ENCODE results near the gene SLC16A5.
A peak's percentile ranks its signal among the peaks of the same experiment; 100 is the strongest.

SLC16A5 gene

DNA sequence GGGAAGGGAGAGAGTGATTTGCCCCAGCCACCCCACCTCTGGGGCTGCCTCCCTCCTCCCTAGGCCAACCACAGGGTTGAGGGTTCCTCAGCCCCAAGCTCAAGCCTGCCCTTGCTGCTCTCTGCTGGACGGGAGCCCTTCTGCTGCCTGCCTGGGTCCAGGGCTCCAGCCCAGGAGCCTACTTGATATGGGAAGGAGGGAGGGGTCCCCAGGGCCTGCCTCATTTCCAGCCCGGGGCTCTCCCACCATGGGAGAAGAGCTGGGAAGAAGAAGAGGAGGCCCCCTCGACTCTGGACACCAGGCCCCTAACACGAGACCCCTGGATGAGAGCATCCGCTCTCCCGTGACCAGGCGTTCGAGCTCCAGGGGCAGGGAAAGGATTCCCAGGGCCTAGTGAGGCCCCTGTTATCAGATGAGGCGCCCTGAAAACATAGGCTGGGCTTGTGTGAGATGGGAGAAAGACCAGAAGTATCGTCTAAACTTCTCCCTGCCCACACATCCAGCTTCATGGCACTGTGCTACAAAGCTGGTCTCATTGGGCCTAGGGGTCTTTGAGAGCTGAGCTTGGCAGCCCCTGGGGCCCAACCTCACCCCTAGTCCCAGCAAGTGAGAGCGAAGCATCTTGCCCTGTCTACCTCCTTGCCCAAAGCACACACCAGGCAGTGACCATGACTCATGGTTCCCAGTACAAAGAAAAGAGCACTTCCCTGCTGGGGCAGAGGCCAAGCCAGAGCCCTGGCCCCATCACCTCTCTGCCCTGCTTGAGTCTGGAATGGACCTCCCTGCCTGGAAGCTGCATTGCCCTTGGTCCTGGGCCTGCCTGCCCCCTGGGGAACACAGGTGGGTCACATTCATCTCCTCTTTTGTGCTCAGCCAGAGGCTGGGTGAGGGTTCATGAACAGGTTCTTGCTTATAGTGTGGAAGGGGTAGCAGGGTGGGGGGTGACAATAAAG lies 987 bp downstream of the SLC16A5 start:
- peak; percentile 20 for DNase-seq

DNA sequence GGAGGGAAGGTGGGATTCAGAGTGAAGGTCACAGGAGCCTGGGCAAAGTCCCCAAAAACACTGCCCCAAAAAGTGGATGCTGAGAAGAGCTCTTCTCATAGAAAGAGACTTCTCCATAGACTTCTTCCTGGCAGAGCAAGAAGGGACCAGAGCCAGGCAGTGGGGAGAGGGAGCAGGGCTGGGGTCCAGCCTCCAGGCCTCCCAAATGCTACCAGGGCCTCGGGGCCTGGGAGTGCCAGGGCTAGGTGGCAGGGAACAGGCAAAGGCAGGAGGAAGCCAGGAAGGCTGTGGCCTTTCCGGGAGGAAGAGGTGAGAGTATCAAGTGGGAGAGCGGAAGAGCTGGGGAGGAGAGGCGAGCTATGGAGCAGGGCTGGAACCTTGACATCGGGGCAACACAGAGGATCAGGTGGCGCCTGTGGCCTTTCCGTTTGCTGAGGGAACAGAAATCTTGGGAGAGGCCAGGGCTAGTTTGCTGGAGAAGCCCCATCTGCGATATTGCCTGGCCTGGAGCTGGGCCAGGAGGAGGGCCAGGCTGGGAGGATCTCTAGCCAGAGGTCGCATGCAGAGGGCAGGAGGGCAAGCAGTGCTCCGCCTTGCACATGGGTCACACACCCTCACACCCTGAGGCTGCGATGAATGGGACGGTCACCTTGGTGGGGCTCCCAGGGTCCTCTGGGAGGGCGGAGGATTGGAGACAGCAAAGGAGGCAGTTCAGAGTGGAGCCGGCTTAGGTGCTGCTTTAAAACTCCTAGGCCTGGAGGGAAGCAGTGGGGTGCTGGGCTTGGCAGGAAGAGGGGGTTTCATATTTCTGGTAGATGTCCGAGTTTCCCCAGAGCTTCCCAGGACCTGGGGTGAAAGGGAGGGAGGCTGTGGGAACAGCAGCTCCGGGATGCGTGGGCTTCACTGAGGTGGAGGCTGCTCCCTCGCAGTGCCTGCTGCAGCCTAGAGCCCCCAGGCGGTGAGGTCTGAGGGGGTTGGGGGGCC lies 3.4 kb downstream of the SLC16A5 start:
- no peak for DNase-seq

DNA sequence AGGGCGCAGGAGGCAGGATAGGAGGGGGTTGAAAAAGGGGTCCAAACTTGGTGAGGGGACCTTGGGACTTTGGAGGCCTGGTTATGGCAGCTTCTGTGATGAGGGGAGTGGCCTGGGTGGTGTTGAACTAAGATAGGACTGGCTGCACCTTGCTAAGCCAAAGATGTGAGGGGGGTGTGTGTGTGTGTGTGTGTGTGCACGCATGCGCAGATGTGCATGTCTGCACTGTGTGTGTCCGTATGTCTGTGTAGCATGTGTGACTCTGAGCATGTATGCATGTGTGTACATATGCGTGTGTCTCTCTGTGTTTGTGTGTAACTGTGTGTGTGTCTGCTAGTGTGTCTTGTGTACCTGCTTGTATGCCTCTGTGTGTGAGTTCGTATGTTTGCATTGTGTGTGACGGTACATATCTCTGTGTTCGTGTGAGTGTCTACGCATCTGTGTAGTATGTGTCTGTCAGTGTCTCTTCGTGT lies 4.1 kb downstream of the SLC16A5 start:
- no peak for DNase-seq

DNA sequence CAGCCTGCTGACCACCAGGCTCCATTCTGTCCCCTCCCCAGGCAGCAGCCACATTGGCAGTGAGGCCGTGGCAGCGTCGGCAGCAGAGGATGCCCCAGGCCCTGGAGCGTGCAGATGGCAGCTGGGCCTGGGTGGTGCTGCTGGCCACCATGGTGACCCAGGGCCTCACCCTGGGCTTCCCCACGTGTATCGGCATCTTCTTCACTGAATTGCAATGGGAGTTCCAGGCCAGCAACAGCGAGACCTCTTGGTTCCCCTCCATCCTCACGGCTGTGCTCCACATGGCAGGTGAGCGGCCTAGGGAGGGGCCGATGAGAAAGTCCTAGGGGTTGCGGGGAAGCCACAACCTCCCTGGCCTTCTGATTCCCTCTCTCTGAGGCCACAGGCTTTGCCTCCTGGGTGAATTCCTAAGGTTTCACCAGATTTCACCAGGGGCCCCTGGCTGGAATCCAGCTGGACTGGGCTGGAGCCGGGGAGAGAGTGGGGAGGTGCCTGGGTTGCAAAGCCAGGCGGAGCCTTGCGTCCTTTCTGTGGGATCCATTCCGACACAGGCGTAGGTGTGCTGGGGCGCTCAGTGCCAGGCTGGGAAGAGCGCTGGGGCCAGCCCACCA lies 5.9 kb downstream of the SLC16A5 start:
- DNase-seq, result no peak

DNA sequence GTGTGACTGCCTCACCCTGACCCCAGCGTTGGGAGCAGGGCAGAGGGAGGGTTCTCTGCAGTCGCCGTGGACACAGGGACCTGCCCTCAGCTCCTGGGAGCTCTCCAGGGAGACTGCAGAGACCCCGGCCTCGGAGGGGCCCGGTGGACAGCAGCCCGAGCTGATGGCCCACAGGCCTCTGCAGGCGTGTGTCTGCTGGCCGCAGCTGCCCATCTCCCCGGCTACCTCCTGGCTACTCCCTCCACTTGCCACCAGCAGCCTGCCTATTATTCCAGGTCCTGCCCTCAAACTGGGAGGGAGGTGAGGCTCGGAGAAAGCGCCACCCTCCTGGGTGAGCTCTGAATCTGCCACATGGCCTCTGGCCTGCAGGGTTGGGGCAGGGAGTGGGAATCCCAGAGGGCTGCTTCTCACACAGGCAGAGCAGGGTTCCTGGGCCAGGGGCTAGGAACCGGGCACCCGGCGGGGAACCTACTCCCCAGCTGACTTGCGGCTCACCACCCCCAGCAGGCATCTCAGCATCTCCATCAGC lies 7.2 kb downstream of the SLC16A5 start:
- no peak for DNase-seq

DNA sequence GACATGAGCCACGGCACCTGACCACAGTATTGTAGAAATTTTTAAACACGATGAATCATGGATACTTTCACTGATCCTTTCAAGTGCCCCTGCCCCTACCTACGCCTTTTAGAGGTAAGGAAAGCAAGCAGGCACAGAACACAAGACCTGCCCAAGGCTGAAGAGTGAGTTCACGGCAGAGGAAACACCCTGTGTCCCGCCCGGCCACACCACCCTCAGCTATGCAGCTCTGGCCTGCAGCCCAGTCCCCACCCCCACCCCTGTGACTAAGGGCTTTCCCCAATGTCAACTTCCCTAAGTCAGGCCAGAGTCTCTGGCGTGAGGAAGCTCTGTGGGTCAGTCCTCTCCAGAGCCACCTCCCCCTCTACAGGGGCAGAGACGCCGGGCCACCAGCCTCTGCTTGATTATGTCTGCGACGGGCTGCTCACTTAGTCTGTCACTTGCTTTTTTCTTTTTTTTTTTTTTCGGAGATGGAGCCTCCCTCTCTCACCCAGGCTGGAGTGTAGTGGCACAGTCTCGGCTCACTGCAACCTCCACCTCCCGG lies 8.4 kb downstream of the SLC16A5 start:
- DNase-seq, result no peak

DNA sequence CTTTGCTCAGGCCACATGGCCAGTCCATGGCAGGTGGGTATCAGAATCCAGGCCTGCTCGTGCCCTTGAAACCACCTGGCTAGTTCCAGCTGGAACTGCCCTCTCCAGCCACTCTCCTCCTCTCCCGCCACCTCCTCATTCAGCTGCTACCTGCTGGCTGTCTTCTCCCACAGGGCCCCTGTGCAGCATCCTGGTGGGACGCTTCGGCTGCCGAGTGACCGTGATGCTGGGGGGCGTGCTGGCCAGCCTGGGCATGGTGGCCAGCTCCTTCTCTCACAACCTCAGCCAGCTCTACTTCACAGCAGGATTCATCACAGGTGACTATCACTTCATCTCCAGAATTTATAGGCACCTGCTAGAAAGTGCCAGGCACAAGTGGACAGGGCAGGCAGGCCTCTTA lies 10.1 kb downstream of the SLC16A5 start:
- DNase-seq, result no peak

DNA sequence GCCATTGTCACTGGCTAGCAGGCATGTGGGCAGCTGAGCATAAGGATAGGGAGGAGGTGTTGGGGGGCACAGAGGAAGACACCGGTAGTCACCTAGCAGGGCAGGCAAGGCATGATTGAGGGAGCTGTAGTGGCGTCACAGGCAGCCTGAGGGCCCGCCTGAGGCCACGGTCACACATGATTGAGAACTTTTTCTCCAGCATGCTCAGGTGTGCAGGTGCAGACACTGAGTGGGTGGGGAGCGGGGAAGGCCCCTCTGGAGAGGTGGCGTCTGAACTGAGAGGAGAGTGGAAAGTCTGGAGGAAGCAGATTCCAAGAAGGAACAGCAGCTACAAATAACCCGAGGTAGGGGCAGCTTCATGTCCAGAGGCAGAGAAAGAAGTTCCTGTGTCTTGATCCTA lies 11.1 kb downstream of the SLC16A5 start:
- no peak for DNase-seq

DNA sequence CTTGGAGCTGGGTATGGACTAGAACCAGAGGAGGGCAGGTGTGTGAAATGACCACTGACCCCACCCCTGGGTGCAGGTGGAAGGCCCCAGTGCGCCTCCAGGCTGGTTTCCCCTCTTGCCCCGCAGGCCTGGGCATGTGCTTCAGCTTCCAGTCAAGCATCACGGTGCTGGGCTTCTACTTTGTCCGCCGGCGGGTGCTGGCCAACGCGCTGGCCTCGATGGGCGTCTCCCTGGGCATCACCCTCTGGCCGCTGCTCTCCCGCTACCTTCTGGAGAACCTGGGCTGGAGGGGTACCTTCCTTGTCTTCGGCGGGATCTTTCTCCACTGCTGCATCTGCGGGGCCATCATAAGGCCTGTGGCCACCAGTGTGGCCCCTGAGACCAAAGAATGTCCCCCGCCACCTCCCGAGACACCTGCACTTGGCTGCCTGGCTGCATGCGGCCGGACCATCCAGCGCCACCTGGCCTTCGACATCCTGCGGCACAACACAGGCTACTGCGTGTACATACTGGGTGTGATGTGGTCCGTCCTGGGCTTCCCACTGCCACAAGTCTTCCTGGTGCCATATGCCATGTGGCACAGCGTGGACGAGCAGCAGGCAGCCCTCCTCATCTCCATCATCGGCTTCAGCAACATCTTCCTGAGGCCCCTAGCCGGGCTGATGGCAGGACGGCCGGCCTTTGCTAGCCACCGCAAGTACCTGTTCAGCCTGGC lies 12.3 kb downstream of the SLC16A5 start:
- no peak for DNase-seq

DNA sequence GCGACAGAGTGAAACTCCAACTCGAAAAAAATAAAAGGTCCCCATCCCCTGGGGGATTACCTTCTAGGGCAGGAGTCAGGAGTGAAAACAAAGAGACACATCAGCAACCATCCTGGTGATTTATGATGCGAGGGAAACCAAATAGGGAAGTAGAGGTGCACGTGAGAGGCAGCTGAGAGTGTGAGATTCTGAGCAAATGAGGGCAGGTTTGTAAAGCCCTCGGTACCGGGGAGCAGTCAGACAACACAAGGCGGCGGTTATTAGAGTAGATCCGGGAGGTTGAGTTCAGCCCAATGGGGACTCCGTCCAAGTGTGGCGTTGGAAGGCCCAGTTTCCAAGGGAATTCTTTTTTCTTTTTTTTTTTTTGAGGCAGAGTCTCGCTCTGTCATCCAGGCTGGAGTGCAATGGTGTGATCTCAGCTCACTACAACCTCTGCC lies 14.6 kb downstream of the SLC16A5 start:
- no peak for DNase-seq

DNA sequence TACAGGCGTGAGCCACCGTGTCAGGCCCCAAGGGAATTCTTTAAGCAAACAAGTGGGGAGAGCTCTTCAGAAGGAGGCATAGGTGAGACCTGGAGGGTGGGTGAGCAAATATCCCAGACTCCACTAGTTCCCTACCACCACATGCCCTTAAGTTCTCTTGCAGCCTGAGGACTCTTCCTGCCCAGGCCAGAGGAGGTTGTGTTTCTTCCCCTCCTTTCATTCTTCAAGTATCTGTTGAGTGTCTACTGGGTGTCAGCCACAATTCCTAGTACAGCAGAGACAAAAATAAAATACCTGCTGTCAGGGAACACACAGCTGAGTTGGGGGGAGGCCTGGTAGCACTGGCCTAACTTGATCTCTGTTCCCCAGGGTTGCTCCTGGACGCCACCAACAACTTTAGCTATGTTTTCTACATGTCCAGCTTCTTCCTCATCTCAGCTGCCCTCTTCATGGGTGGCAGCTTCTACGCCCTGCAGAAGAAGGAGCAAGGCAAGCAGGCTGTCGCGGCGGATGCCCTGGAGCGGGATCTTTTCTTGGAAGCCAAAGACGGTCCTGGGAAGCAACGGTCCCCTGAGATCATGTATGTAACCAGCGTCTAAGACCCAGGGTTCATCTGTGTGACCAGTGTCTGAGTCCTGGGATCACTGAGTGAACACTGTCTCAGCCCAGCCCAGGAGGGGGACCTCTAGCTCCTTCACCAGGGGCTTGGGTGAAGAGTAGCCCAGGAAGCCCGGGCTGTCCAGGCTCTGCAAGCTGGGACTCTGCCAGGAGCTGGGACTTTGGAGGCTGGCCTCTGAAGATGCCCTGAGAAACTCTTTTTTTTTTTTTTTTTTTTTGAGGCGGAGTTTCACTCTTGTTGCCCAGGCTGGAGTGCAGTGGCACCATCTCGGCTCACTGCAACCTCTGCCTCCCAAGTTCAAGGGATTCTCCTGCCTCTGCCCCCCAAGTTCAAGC lies 16.1 kb downstream of the SLC16A5 start:
- DNase-seq, result no peak

DNA sequence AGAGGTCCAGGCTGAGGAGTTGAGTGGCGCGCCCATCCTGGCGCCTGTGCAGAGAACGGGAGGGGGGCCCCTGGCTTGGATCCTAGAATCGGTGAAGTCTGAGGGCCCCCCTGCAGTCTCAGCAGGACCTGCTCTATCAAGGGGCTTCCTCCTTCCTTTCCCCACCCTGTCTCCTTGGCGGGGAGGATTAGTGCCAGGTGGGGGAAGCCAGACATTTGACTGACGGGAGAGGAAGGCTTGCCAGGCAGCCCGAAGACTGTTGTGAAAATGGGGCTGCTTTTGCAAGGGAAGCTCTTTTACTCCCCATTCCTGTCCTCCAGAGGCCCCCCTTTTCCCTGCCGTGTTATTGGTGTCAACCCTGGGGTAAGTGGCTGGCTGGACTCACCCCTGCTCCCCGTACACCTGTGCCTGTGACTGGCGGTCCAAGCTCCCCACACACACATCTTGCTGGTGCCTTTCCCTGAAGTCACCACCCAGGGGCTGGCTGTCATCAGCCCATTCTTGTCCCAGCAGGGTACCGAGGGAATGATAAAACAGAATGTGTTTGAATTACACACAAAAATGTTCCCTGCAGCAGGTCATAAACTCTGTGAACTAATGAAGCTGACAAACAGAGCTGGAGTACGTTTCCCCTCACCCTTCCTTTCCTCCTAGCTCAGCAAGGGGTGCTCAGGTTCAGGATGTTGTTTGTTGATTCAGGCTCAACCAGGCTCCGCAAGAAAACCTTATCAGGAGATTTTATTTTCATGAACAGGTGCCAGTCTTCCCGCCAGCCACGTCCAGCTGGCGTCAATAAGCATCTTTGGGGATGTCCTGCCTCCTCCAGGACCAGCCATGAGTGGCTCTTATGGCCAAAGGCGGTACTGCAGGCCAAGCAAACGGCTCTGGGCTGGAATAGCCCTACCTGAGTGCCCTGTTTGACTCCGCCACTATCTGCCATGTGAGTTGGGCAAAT lies 17.6 kb downstream of the SLC16A5 start:
- peak; percentile 57 for DNase-seq

DNA sequence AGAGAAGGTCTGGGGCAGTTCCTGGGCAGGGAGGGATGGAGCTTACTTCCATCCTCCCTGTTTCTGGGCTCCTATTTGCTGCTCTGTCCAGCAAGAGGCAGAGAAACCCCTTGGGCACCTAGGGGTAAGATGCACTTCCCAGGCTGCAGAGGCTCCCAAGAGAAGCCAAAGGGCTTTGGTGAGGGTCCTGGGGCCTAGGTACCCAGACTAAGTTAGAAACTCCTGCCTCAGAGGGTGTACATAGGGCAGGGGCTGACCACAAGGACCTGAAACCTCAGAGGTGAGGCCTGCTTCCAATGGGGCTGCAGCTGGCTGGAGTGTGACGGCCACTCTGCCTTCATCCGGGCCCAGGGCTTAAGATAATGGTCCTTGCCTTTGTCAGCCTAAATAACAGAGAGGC lies 20.4 kb downstream of the SLC16A5 start:
- no peak for DNase-seq

DNA sequence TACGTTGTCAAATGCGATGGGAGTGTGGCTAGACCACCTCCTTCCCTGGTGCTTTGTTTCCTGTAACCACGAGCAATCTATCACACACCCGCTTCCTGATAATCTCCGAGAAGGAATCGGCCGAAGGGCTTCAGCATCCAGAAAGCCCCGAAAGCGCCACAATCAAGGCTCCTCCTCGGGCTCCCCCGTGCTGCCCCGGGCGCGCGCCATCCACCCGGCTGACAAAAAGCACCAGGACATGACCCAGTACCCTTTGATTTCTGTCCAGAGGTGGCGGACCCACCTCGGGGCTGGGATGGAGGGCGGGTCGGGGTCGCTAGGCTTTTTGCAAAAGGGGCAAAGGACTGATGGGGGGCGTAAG lies 21.3 kb downstream of the SLC16A5 start:
- no peak for DNase-seq

DNA sequence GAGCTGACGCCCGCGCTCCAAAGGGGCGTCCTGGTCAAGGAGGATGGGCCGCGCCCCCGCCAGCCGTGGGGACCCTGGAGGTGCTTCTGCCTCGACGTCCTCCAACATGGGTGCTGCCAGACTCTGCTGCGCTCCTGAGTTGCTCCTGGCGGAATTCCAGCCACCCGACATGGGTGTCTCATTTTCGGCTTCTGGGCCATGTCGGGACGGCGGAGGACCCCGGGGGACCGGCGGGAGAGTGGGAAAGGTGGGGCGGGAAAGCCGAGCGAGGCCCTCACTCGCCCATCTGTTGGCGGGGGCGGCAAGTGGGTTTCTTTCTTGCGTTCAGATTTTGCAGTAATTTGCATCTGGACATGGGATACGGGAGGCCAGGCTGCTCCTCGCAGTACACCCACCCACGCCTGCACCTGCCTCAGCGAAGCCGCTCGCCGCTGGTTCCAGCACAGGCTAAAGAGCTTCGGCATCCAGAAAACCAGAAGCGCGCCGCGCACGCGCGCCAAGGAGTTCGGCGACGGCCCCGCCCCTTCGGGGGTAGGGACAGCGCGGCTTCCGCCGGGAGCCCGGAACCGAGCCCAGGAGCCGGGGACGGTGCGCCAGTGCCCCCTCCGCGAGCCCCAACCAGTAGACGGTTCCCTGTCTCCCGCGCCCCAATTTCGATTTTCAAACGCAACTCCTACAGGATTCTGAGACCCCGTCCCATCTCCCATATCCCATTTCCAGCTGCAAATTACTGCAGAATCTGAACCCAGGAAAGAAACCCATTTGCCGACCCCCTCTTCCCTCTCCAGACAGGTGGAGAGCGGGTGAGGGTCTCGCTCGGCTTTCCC lies 21.9 kb downstream of the SLC16A5 start, which contains the start of gene ARMC7:
TSS of gene ARMC7 (plus strand) at position 563 of the 827 bp plus-strand sequence. CDS start 320 bp downstream, outside the sequence.
- DNase-seq, result peak; percentile 96

DNA sequence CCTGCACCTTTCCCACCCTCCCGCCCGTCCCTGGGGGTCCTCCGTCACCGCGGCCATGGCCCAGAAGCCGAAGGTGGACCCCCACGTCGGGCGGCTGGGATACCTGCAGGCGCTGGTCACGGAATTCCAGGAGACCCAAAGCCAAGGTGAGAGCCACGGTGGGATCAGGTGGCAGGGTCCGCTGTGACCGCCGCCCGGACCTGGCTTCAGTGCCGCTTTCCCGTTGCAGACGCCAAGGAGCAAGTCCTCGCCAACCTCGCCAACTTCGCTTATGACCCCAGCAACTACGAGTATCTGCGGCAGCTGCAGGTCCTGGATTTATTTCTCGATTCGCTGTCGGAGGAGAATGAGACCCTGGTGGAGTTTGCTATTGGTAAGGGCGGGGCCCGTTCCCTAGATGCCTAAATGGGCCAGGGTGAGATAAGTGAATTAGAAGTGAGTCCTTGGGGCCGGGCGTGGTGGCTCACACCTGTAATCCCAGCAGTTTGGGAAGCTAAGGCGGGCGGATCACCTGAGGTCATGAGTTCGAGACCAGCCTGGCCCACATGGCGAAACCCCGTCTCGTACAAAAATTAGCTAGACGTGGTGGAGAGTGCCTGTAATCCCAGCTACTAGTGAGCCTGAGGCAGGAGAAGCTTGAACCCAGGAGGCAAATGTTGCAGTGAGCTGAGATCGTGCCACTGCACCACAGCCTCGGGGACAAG lies 22.6 kb downstream of the SLC16A5 start:
- no peak for DNase-seq

DNA sequence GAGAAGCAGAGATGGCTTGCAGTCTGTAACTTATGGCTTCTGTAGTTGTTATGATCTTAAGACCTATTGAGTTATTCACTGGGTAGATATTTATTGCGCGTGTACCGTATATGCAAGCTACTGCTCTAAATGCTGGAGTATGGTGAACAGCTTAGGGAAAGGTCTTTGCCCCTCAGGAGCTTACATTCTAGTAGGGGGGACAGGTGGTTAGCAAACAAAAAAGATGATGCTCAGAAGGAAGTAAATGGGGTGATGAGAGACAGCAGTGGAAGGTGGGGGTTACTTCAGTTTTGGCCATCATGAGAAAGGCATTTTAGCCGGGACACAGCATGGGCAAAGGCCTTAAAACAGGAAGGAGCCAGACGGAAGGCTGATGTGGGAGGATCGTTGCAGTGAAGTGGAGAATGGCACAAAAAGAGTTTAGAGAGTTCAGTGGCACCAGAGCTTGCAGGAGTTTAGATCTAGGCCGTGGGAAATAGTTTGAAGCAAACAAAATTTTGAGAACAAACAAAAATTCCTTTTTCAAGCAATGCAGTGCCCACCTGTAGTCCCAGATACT lies 24.1 kb downstream of the SLC16A5 start:
- no peak for DNase-seq

All from activated CD4-positive, alpha-beta T cell treated with anti-CD3 and anti-CD28 coated beads for 48 hours (primary cell).